OCI-LY7 (cell line): ENCODE data around the gene MYH3. TPM values are rescaled to one million over a fixed set of nuclear protein-coding genes. Genes with fewer than 3 reads are reported as not detected.

Experiments used
- BruUV-seq: library from RNA; stranded (reverse); fragments of 400-500 nt; replicated peaks from 2 replicates; lab custom pipeline; 2021; lab: Mats Ljungman, UMichigan
- CTCF ChIA-PET: fragments of 300-600 bp; sonication (Branson Sonifier 250); formaldehyde crosslinking; loops from one replicate; lab custom pipeline; 2022; ENCODE audit warnings: antibody characterized with exemption; ENCODE audit not compliant: unreplicated experiment; lab: Charles Lee
- POLR2A ChIA-PET: fragments of 300-600 bp; sonication (Branson Sonifier 250); formaldehyde crosslinking; loops from one replicate; lab custom pipeline; 2022; ENCODE audit warnings: antibody characterized with exemption; lab: Charles Lee
- DNase-seq: peaks from one replicate; pipeline ENCODE4 v3.0.0-alpha.2; 2015; ENCODE audit warnings: low spot score
- H2AFZ ChIP-seq: fragments of 200-600 bp; sonication (generic), shearing (Covaris generic); 2 replicates; pipeline ENCODE4 v1.6.1; 2014; ENCODE audit warnings: mild to moderate bottlenecking, antibody characterized with exemption, low read length, moderate library complexity
- H3K27ac ChIP-seq: fragments of 200-600 bp; sonication (generic); 2 replicates; pipeline ENCODE4 v1.5.1; 2014; ENCODE audit warnings: mixed run types, low read depth, mild to moderate bottlenecking, moderate library complexity, low read length, inconsistent platforms; ENCODE audit not compliant: poor library complexity, severe bottlenecking
- H3K36me3 ChIP-seq: fragments of 200-600 bp; sonication (generic); 2 replicates; pipeline ENCODE4 v1.6.1; 2014; ENCODE audit warnings: mild to moderate bottlenecking, antibody characterized with exemption, low read length, moderate library complexity, mixed read lengths; ENCODE audit not compliant: insufficient read depth
- H3K4me1 ChIP-seq: fragments of 200-600 bp; sonication (generic); 2 replicates; pipeline ENCODE4 v1.5.1; 2014; ENCODE audit warnings: mild to moderate bottlenecking, low read length; ENCODE audit not compliant: insufficient read depth, poor library complexity, severe bottlenecking
- H3K4me2 ChIP-seq: fragments of 200-600 bp; sonication (generic); 2 replicates; pipeline ENCODE4 v1.6.1; 2014; ENCODE audit warnings: mild to moderate bottlenecking, low read length
- H3K4me3 ChIP-seq: fragments of 200-600 bp; sonication (generic); 2 replicates; pipeline ENCODE4 v1.5.1; 2014; ENCODE audit warnings: mild to moderate bottlenecking, low read depth, low read length; ENCODE audit not compliant: poor library complexity, severe bottlenecking
- H3K79me2 ChIP-seq: fragments of 200-600 bp; sonication (generic); 2 replicates; pipeline ENCODE4 v1.6.1; 2016; ENCODE audit warnings: low read depth, mild to moderate bottlenecking, low read length, moderate library complexity, mixed read lengths; ENCODE audit not compliant: insufficient read depth
- H3K9me2 ChIP-seq: fragments of 200-600 bp; sonication (generic); 2 replicates; pipeline ENCODE4 v1.6.1; 2016; ENCODE audit warnings: mild to moderate bottlenecking, low read length, mixed read lengths; ENCODE audit not compliant: insufficient read depth
- H3K9me3 ChIP-seq: fragments of 200-600 bp; sonication (generic); 2 replicates; pipeline ENCODE4 v1.6.1; 2014; ENCODE audit warnings: mild to moderate bottlenecking, mixed run types, low read length, mixed read lengths
- H4K20me1 ChIP-seq: fragments of 200-600 bp; sonication (generic); 2 replicates; pipeline ENCODE4 v1.6.1; 2014; ENCODE audit warnings: mild to moderate bottlenecking, antibody characterized with exemption, low read length, moderate library complexity, mixed read lengths; ENCODE audit not compliant: insufficient read depth
- CTCF ChIP-seq: fragments of 200-600 bp; sonication (generic); conservative IDR thresholded peaks from 2 replicates; pipeline ENCODE4 v1.5.1; 2014; ENCODE audit warnings: mild to moderate bottlenecking, antibody characterized with exemption, low read length, moderate library complexity, mixed read lengths
- EZH2phosphoT487 ChIP-seq: fragments of 200-600 bp; sonication (generic); IDR thresholded peaks from 2 replicates; pipeline ENCODE4 v1.6.1; 2018; ENCODE audit warnings: low read depth, borderline replicate concordance, mild to moderate bottlenecking, mixed run types, antibody characterized with exemption, low read length, moderate library complexity, mixed read lengths
- intact Hi-C: fragments of 100-400 bp; cut with micrococcal nuclease; formaldehyde crosslinking; loops from one replicate; pipeline ENCODE4 v1.10.0; 2022; ENCODE audit not compliant: unreplicated experiment
- total RNA-seq, 2 experiments: library from RNA; depleted of rRNA in 1 of 2; stranded (reverse); fragments of >200 nt in 1 of 2; shearing (Covaris generic) in 1 of 2; gene quantifications; 2 replicates each; pipeline ENCODE4 v1.2.3, GENCODE V29; 2014 to 2022

The MYH3 gene
- total RNA-seq, 2 experiments from 2014 or later, result 4.2 to 5.9 TPM

GRCh38 chr17:10631701-10632100 lies 25.4 kb downstream of the MYH3 start:
- BruUV-seq, result no TSS peak
- H3K27ac ChIP-seq, result no peak overlapping the region
- no peak overlapping the region for H3K4me3 ChIP-seq
- H3K79me2 ChIP-seq, result no peaks in the 10 kb centered on the region
- no peaks in the 10 kb centered on the region for H3K9me3 ChIP-seq
- intact Hi-C loops, result loop anchor here (5.0 kb wide), 2 partner anchors 51 to 216 kb away; no protein-coding TSS in a partner anchor
- H3K4me2 ChIP-seq, result no peak overlapping the region
- H3K9me2 ChIP-seq, result no peaks in the 10 kb centered on the region
- no peak for DNase-seq
- ChIA-PET POLR2A (interaction anchor here (0.6 to 1.4 kb wide), 3 partner anchors 11 to 104 kb away, joined by 3 to 4 read pairs (median 4); no protein-coding TSS in a partner anchor), CTCF (no interaction called here)
- no peaks in the 10 kb centered on the region for H4K20me1 ChIP-seq
- peaks cover 22% of the 10 kb centered on the region for H3K4me1 ChIP-seq
- peaks cover 4% of the 10 kb centered on the region for H3K36me3 ChIP-seq
- no peak overlapping the region for H2AFZ ChIP-seq
- TF ChIP-seq CTCF (no peak), EZH2phosphoT487 (no peak)

- intact Hi-C loops, result loop anchor here (5.0 kb wide), 2 partner anchors 51 to 216 kb away; no protein-coding TSS in a partner anchor
- TF ChIP-seq EZH2phosphoT487 (no peak), CTCF (peak; percentile 93)
Measured at GRCh38 chr17:10631048-10631700, 25.9 kb downstream of the MYH3 start.

GRCh38 chr17:10629706-10630105 lies 27.4 kb downstream of the MYH3 start:
- POLR2A ChIA-PET, result interaction anchor here (1.4 kb wide), 1 partner anchor 12 kb away, joined by 8 read pairs; no protein-coding TSS in a partner anchor
- CTCF ChIA-PET, result no interaction called here
- Histone ChIP-seq H2AFZ (no peak overlapping the region), H3K4me2 (no peak overlapping the region), H3K4me3 (no peak overlapping the region), H4K20me1 (no peaks in the 10 kb centered on the region), H3K9me3 (no peaks in the 10 kb centered on the region), H3K36me3 (peaks cover 4% of the 10 kb centered on the region), H3K4me1 (peaks cover 17% of the 10 kb centered on the region), H3K27ac (no peak overlapping the region), H3K9me2 (no peaks in the 10 kb centered on the region), H3K79me2 (no peaks in the 10 kb centered on the region)
- no peak for DNase-seq
- TF ChIP-seq EZH2phosphoT487, result no peak
- no peak for TF ChIP-seq CTCF
- BruUV-seq, result no TSS peak
- intact Hi-C loops, result loop anchor here (5.0 kb wide), 2 partner anchors 53 to 218 kb away; no protein-coding TSS in a partner anchor

More at GRCh38 chr17:10631048-10631700, 25.9 kb downstream of the MYH3 start:
- Histone ChIP-seq H3K4me3 (no peak overlapping the region), H2AFZ (no peak overlapping the region), H3K4me2 (no peak overlapping the region), H3K36me3 (peaks cover 4% of the 10 kb centered on the region), H3K9me2 (no peaks in the 10 kb centered on the region), H4K20me1 (no peaks in the 10 kb centered on the region), H3K79me2 (no peaks in the 10 kb centered on the region), H3K27ac (no peak overlapping the region), H3K4me1 (peaks cover 22% of the 10 kb centered on the region), H3K9me3 (no peaks in the 10 kb centered on the region)
- BruUV-seq, result no TSS peak
- CTCF ChIA-PET, result interaction anchor here (0.9 kb wide), 1 partner anchor 9 kb away, joined by 6 read pairs; no protein-coding TSS in a partner anchor
- POLR2A ChIA-PET, result interaction anchor here (0.6 to 1.4 kb wide), 2 partner anchors 12 to 105 kb away, joined by 3 to 4 read pairs; no protein-coding TSS in a partner anchor
- DNase-seq, result no peak
